ENCODE measurements around the gene WASL. TPM values are rescaled to one million over a fixed set of nuclear protein-coding genes. Genes with fewer than 3 reads are reported as not detected.

WASL gene
- total RNA-seq, 1 donor from 2014 or later = 35.0 TPM

DNA sequence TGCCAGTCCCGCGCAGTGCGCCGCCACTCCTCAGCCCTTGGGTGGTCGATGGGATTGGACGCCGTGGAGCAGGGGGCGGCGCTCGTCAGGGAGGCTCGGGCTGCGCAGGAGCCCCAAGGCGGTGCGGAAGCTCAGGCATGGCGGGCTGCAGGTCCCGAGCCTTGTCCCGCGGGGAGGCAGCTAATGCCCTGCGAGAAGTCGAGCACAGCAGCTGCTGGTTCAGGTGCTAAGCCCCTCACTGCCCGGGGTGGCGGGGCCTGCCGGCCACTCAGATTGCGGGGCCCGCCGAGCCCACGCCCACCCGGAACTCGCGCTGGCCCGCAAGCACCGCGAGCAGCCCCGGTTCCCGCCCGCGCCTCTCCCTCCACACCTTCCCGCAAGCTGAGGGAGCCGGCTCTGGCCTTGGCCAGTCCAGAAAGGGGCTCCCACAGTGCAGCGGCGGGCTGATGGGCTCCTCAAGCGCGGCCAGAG is 14.4 kb upstream of the WASL start:
- no peak for DNase-seq (ENCODE audit: low spot score in 2 of 2, unreplicated experiment in 2 of 2)
- Mint-ChIP-seq H3K36me3 (no peaks in the 10 kb centered on the region), H3K4me1 (no peaks in the 10 kb centered on the region), H3K27ac (no peak overlapping the region), H3K27me3 (ENCODE audit: low read depth) (no peaks in the 10 kb centered on the region), H3K4me3 (no peak overlapping the region), H3K9me3 (peaks cover 4% of the 10 kb centered on the region)
- TF ChIP-seq, protein P1, sequence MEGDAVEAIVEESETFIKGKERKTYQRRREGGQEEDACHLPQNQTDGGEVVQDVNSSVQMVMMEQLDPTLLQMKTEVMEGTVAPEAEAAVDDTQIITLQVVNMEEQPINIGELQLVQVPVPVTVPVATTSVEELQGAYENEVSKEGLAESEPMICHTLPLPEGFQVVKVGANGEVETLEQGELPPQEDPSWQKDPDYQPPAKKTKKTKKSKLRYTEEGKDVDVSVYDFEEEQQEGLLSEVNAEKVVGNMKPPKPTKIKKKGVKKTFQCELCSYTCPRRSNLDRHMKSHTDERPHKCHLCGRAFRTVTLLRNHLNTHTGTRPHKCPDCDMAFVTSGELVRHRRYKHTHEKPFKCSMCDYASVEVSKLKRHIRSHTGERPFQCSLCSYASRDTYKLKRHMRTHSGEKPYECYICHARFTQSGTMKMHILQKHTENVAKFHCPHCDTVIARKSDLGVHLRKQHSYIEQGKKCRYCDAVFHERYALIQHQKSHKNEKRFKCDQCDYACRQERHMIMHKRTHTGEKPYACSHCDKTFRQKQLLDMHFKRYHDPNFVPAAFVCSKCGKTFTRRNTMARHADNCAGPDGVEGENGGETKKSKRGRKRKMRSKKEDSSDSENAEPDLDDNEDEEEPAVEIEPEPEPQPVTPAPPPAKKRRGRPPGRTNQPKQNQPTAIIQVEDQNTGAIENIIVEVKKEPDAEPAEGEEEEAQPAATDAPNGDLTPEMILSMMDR (IDR thresholded peaks at IDR 0.05; ENCODE audit: unreplicated experiment) = no peak

DNA sequence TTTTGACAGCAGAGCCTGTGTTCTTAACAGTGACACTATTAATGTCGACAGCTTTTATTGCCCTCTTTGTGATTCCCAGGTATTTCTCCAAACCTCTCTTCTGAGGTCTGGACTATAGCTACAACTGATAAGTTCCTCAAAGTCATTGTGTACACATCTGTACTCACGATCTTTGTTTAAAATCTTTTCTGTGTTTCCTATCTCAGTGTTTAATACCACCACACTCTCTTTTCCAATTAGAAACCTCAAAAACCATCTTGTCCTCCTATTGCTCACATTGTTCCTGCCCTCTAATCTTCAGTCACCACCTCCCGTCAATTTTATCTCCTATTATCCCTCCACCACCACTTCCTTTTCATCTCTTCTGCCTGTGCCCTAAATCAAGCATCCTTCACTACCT is 12.9 kb upstream of the WASL start:
- H3K36me3 Mint-ChIP-seq = no peaks in the 10 kb centered on the region
- TF ChIP-seq, protein P1 (IDR thresholded peaks at IDR 0.05; ENCODE audit: unreplicated experiment) = no peak
- H3K9me3 Mint-ChIP-seq = peaks cover 4% of the 10 kb centered on the region
- no peak for DNase-seq (ENCODE audit: low spot score in 2 of 2, unreplicated experiment in 2 of 2)
- H3K27ac Mint-ChIP-seq = no peak overlapping the region
- H3K4me3 Mint-ChIP-seq = no peak overlapping the region
- no peaks in the 10 kb centered on the region for H3K27me3 Mint-ChIP-seq (ENCODE audit: low read depth)
- H3K4me1 Mint-ChIP-seq = no peaks in the 10 kb centered on the region

DNA sequence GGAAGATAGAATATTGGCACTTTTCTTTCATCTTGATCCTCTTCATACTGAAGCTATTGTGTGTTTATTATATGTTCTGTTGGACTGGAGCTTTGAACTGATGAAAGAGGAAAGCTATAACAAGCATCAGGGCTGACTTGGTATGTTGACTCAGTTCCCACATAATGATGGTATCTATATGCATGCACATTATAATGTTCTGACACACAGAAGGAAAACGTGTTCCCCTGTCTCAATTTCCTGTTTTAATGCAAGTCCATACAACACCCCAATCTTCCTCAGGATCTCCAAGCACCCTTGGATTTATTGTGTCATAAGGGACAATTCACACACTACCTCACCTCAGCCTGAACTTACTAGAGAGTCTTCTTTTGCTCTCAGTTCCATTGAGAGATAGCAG is 8.3 kb upstream of the WASL start:
- no peak for DNase-seq (ENCODE audit: low spot score in 2 of 2, unreplicated experiment in 2 of 2)
- Mint-ChIP-seq H3K4me1 (peaks cover 9% of the 10 kb centered on the region), H3K27me3 (ENCODE audit: low read depth) (no peaks in the 10 kb centered on the region), H3K27ac (no peak overlapping the region), H3K9me3 (no peaks in the 10 kb centered on the region), H3K4me3 (no peak overlapping the region), H3K36me3 (no peaks in the 10 kb centered on the region)
- TF ChIP-seq, protein P1 (IDR thresholded peaks at IDR 0.05; ENCODE audit: unreplicated experiment) = no peak

DNA sequence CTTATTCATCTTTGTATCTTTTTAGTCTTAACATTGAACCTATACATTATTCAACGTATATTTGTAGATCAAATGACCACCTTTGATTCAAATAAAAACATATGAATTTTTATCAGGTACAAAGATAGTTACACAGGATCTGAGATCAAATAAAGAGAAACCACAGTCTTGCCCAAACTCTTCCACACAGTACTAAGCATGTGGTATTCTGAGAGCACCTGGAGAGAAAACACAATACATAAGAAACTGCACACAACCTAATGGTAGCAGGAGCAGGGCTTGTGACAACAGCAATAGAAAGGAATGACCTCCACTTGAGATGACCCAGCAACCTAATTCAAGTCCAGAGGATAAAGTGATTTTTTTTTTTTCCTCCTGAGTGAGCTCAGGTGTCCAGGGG is 6.5 kb upstream of the WASL start:
- no peaks in the 10 kb centered on the region for H3K9me3 Mint-ChIP-seq
- no peaks in the 10 kb centered on the region for H3K27me3 Mint-ChIP-seq (ENCODE audit: low read depth)
- TF ChIP-seq, protein P1 (IDR thresholded peaks at IDR 0.05; ENCODE audit: unreplicated experiment) = no peak
- peaks cover 23% of the 10 kb centered on the region for H3K4me1 Mint-ChIP-seq
- no peak overlapping the region for H3K4me3 Mint-ChIP-seq
- H3K36me3 Mint-ChIP-seq = no peaks in the 10 kb centered on the region
- no peak overlapping the region for H3K27ac Mint-ChIP-seq
- no peak for DNase-seq (ENCODE audit: low spot score in 2 of 2, unreplicated experiment in 2 of 2)

DNA sequence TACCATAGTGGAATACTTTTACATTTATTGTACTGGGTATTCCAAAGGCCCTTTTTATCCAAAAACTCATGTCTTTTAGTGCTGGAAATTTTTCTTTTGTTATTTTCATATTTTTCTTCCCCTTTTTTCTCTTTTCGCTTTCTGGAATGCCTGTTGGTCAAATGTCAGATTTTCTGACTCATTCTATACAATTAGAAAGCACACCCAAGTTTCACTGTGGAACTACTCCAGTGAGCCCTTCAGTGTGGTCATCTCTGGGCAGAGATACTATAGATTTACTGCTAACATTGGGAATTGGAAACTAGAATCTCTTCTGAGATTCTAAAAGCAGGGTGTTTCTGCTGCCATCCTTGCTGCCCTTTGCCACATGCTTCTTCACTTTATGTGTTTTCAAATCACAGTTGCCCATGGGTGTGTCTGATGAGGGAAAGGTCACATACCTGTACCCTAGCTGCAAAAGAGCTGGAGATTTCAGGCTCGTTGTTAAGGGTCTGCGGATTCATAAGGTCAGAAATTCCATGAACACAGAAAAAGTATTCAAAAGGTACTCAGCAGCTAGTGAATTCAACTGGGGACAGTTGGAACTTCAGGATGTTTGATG is 5.6 kb upstream of the WASL start:
- Mint-ChIP-seq H3K4me3 (no peak overlapping the region), H3K27ac (no peak overlapping the region), H3K36me3 (no peaks in the 10 kb centered on the region), H3K4me1 (peaks cover 31% of the 10 kb centered on the region), H3K9me3 (no peaks in the 10 kb centered on the region), H3K27me3 (ENCODE audit: low read depth) (no peaks in the 10 kb centered on the region)
- no peak for DNase-seq (ENCODE audit: low spot score in 2 of 2, unreplicated experiment in 2 of 2)
- TF ChIP-seq, protein P1 (IDR thresholded peaks at IDR 0.05; ENCODE audit: unreplicated experiment) = no peak

DNA sequence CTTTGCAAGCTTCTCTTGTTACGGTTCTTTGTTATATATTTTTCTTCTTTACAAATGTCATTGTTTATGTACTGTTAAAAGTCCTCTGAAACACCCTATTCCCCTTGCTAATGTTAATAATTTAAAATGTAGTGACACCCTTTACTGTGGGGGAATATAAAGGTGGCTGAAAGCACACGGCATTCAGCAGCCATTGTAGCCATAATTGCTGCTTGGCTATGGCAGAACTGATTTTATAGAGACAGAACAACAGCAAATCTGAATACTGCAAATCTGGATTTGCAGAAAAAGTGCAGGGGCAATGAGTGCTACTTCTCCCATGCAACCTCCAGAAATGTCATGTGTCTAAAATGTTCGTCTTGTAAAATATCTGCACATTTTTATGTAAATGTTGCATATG is 3.7 kb upstream of the WASL start:
- Mint-ChIP-seq H3K27ac (no peak overlapping the region), H3K9me3 (no peaks in the 10 kb centered on the region), H3K4me1 (peaks cover 34% of the 10 kb centered on the region), H3K36me3 (no peaks in the 10 kb centered on the region), H3K4me3 (no peak overlapping the region), H3K27me3 (ENCODE audit: low read depth) (no peaks in the 10 kb centered on the region)
- DNase-seq (ENCODE audit: low spot score in 2 of 2, unreplicated experiment in 2 of 2) = no peak
- TF ChIP-seq, protein P1 (IDR thresholded peaks at IDR 0.05; ENCODE audit: unreplicated experiment) = no peak
